Ishikawa (cell line): ENCODE results near the gene MGAT1.

Experiments
- CREB1 ChIP-seq: IDR thresholded peaks from 2 replicates; pipeline ENCODE4 v1.6.1; 2012; ENCODE audit warnings: low read depth
- EP300 ChIP-seq: IDR thresholded peaks from 2 replicates; pipeline ENCODE4 v1.6.1; 2012; ENCODE audit warnings: borderline replicate concordance
- FOXM1 ChIP-seq: IDR thresholded peaks from 2 replicates; pipeline ENCODE4 v1.6.1; 2012; ENCODE audit warnings: low read depth, borderline replicate concordance
- YY1 ChIP-seq: IDR thresholded peaks from 2 replicates; pipeline ENCODE4 v1.6.1; 2012; ENCODE audit warnings: low read depth
- TF ChIP-seq, protein P1 (sequence below): IDR thresholded peaks from 2 replicates; pipeline ENCODE4 v1.6.1; 2012; ENCODE audit warnings: low read depth, mild to moderate bottlenecking
- TF ChIP-seq, protein P2 (sequence below): IDR thresholded peaks from 2 replicates; pipeline ENCODE4 v1.6.1; 2012

DNA sequence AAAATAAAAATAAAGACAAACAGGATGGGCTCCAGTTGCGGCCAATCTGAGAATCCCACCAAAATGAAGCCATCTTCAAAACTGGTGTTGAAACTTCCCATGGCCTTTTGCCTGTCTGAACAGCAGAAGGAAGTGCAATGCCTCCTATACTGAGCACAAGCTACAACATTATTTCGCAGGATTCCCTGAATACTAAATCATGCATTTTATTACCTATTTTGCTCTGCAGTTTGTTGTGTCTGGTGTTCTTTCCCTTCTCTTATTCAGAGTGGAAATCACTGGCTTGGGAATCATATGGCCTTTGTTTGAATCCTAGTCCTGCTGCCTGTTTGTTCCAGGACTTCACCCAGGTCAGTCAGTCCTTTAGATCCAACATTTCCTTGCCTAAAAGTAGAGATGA is 62.6 kb downstream of the MGAT1 start, which contains the start of gene OR2Y1:
- no peak for TF ChIP-seq YY1
- TF ChIP-seq EP300 = no peak
- TF ChIP-seq, protein P1, sequence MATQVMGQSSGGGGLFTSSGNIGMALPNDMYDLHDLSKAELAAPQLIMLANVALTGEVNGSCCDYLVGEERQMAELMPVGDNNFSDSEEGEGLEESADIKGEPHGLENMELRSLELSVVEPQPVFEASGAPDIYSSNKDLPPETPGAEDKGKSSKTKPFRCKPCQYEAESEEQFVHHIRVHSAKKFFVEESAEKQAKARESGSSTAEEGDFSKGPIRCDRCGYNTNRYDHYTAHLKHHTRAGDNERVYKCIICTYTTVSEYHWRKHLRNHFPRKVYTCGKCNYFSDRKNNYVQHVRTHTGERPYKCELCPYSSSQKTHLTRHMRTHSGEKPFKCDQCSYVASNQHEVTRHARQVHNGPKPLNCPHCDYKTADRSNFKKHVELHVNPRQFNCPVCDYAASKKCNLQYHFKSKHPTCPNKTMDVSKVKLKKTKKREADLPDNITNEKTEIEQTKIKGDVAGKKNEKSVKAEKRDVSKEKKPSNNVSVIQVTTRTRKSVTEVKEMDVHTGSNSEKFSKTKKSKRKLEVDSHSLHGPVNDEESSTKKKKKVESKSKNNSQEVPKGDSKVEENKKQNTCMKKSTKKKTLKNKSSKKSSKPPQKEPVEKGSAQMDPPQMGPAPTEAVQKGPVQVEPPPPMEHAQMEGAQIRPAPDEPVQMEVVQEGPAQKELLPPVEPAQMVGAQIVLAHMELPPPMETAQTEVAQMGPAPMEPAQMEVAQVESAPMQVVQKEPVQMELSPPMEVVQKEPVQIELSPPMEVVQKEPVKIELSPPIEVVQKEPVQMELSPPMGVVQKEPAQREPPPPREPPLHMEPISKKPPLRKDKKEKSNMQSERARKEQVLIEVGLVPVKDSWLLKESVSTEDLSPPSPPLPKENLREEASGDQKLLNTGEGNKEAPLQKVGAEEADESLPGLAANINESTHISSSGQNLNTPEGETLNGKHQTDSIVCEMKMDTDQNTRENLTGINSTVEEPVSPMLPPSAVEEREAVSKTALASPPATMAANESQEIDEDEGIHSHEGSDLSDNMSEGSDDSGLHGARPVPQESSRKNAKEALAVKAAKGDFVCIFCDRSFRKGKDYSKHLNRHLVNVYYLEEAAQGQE = no peak
- TF ChIP-seq, protein P2, sequence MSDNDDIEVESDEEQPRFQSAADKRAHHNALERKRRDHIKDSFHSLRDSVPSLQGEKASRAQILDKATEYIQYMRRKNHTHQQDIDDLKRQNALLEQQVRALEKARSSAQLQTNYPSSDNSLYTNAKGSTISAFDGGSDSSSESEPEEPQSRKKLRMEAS = no peak
- no peak for TF ChIP-seq FOXM1
- no peak for TF ChIP-seq CREB1
